H1 (cell line): Measurements from ENCODE around the gene SMYD3. TPM values are rescaled to one million over a fixed set of nuclear protein-coding genes. Genes with fewer than 3 reads are reported as not detected.

Experiments
- CREB1 ChIP-seq: IDR thresholded peaks from 2 replicates; pipeline ENCODE4 v1.6.1; 2012; ENCODE audit warnings: inconsistent platforms
- KDM4A ChIP-seq: IDR thresholded peaks from one replicate; pipeline ENCODE4 v1.7.1; 2012; ENCODE audit warnings: low read depth, mild to moderate bottlenecking, moderate library complexity, low read length, inconsistent platforms; ENCODE audit not compliant: severe bottlenecking
- NANOG ChIP-seq: IDR thresholded peaks from 2 replicates; pipeline ENCODE4 v1.6.1; 2011; ENCODE audit warnings: low read length, low read depth, mild to moderate bottlenecking, inconsistent platforms; ENCODE audit not compliant: insufficient read depth, poor library complexity, severe bottlenecking
- polyA plus RNA-seq, 7 experiments: library from polyadenylated mRNA; depleted of rRNA in 3 of 7; stranded (reverse) in 5 of 7; unstranded in 2 of 7; fragments of >200 nt in 5 of 7; fragments of 200-250 nt in 2 of 7; gene quantifications; 1 replicate in 5 of 7; 2 replicates in 1 of 7; 4 replicates in 1 of 7; pipeline versions ENCODE4 v1.2.1 to v1.2.3, GENCODE V29; 2011 to 2013; ENCODE audit warnings: missing spikeins in 2 of 7, mixed read lengths in 2 of 7
- total RNA-seq: library from RNA; stranded (reverse); fragmentation: NEBNext Ultra II Directional; extraction: Animal tissue kit (Norgen Biotek cat#: 25700); gene quantifications from 2 replicates; pipeline ENCODE4 v1.2.1, GENCODE V29; 2021

Gene SMYD3
- total and polyA plus RNA-seq, 2 of the 8 experiments (the other 6 are each of a cell fraction or from before 2014, with no cell fraction given) = 17.3 to 25.4 TPM

DNA sequence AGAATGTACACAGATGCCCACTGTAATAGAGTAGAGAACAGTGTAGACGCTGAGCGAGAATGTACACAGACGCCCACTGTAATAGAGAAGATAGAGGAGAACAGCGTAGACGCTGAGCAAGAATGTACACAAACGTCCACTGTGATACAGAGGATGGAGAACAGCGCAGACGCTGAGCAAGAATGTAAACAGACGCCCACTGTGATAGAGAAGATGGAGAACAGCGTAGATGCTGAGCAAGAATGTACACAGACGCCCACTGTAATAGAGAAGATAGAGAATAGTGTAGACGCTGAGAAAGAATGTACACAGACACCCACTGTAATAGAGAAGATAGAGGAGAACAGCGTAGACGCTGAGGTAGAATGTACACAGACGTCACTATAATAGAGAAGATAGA lies 306.9 kb downstream of the SMYD3 start (continued):
- TF ChIP-seq NANOG (no peak), CREB1 (no peak), KDM4A (no peak)
